Caco-2 (cell line): Measurements from ENCODE around the gene LDLRAD4. TPM values are rescaled to one million over a fixed set of nuclear protein-coding genes. Genes with fewer than 3 reads are reported as not detected.

Experiments
- BruUV-seq: library from RNA; stranded (reverse); fragments of 400-500 nt; replicated peaks from 2 replicates; lab custom pipeline; 2021; lab: Mats Ljungman, UMichigan
- CTCF ChIA-PET: fragments of 300-600 bp; sonication (Branson Sonifier 250); formaldehyde crosslinking; loops from one replicate; lab custom pipeline; 2022; ENCODE audit warnings: antibody characterized with exemption; lab: Charles Lee
- POLR2A ChIA-PET: fragments of 300-600 bp; sonication (Branson Sonifier 250); formaldehyde crosslinking; loops from one replicate; lab custom pipeline; 2022; ENCODE audit warnings: antibody characterized with exemption; lab: Charles Lee
- DNase-seq, 2 experiments: peaks; one replicate each; pipeline versions ENCODE4 v3.0.0 to v3.0.0-alpha.2; 2020 to 2022
- H3K27me3 ChIP-seq: replicated peaks from 2 replicates; pipeline ENCODE4 v1.6.0; 2011; ENCODE audit warnings: low read length; ENCODE audit not compliant: control insufficient read depth, insufficient read depth
- H3K36me3 ChIP-seq: 2 replicates; pipeline ENCODE4 v1.5.1; 2011; ENCODE audit warnings: low read length; ENCODE audit not compliant: control insufficient read depth, insufficient read depth
- H3K4me1 ChIP-seq: fragments of 250-450 bp; sonication (Bioruptor Pico); 2 replicates; pipeline ENCODE4 v1.5.1; 2020; ENCODE audit warnings: mild to moderate bottlenecking
- H3K4me3 ChIP-seq: 2 replicates; pipeline ENCODE4 v1.5.1; 2011; ENCODE audit warnings: low read depth, mild to moderate bottlenecking, control low read depth, low read length
- H3K9me3 ChIP-seq: fragments of 250-450 bp; sonication (Bioruptor Pico); 2 replicates; pipeline ENCODE4 v1.5.1; 2020; ENCODE audit warnings: mild to moderate bottlenecking, moderate library complexity
- H3K27ac Mint-ChIP-seq: one replicate; pipeline ENCODE4 v1.8.0; 2022; ENCODE audit warnings: mixed read lengths; ENCODE audit not compliant: unreplicated experiment
- H3K27me3 Mint-ChIP-seq: one replicate; pipeline ENCODE4 v1.8.0; 2022; ENCODE audit warnings: mixed read lengths; ENCODE audit not compliant: insufficient read depth, unreplicated experiment
- H3K36me3 Mint-ChIP-seq: one replicate; pipeline ENCODE4 v1.8.0; 2022; ENCODE audit warnings: mild to moderate bottlenecking, mixed read lengths; ENCODE audit not compliant: insufficient read depth, unreplicated experiment
- H3K4me1 Mint-ChIP-seq: one replicate; pipeline ENCODE4 v1.8.0; 2022; ENCODE audit warnings: low read depth, mixed read lengths; ENCODE audit not compliant: unreplicated experiment
- H3K4me3 Mint-ChIP-seq: one replicate; pipeline ENCODE4 v1.8.0; 2022; ENCODE audit warnings: mild to moderate bottlenecking, moderate library complexity, mixed read lengths; ENCODE audit not compliant: unreplicated experiment
- H3K9me3 Mint-ChIP-seq: one replicate; pipeline ENCODE4 v1.8.0; 2022; ENCODE audit warnings: mixed read lengths; ENCODE audit not compliant: unreplicated experiment
- CTCF ChIP-seq, 2 experiments: fragments of 200-600 bp in 1 of 2; IDR thresholded peaks; 1 replicate in 1 of 2; 2 replicates in 1 of 2; pipeline versions ENCODE4 v1.5.1 to v1.8.0; 2011 to 2022; ENCODE audit warnings: antibody characterized with exemption in 1 of 2, control low read depth in 1 of 2, inconsistent platforms in 1 of 2, low read depth in 1 of 2, low read length in 1 of 2, mild to moderate bottlenecking in 1 of 2, moderate library complexity in 1 of 2; ENCODE audit not compliant: insufficient read depth in 1 of 2, severe bottlenecking in 1 of 2, unreplicated experiment in 1 of 2
- intact Hi-C: fragments of 100-400 bp; cut with micrococcal nuclease; formaldehyde crosslinking; loops from one replicate; pipeline ENCODE4 v1.10.0; 2022; ENCODE audit not compliant: unreplicated experiment
- total RNA-seq: library from RNA; stranded (reverse); gene quantifications from 2 replicates; pipeline ENCODE4 v1.2.3, GENCODE V29; 2022

Gene LDLRAD4
- total RNA-seq, 1 experiment from 2014 or later, result 1.2 TPM

DNA sequence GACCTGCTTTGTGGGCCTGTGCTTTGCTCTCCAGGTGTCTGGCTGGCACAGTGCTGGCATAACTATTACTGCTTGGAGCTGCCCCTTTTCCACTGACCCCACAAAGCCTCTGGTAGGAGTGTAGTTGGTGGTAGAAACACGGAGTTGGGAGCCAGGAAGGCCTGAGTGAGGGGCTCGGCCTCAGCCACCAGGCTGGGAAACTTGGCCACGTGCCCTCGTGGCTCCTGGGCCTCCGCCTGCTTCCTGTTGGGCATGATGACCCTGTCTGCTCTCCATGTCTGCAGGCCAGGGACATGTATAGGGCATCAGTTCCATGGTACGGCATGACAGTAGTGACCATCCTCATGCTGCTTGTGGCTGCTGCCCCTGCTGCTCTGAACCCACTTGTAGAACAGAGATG, 266.6 kb downstream of the LDLRAD4 start:
- CTCF ChIA-PET, result no interaction called here
- no peaks in the 10 kb centered on the region for H3K36me3 Mint-ChIP-seq
- BruUV-seq, result no TSS peak
- no peak for DNase-seq
- H3K4me3 Mint-ChIP-seq, result no peak overlapping the region
- Histone ChIP-seq H3K4me1 (no peaks in the 10 kb centered on the region), H3K4me3 (no peak overlapping the region), H3K27me3 (no peaks in the 10 kb centered on the region), H3K9me3 (no peaks in the 10 kb centered on the region), H3K36me3 (no peaks in the 10 kb centered on the region)
- no peaks in the 10 kb centered on the region for H3K9me3 Mint-ChIP-seq
- no peak overlapping the region for H3K27ac Mint-ChIP-seq
- intact Hi-C loops, result no loop called here
- TF ChIP-seq CTCF (IDR thresholded peaks at IDR 0.05; ENCODE audit: insufficient read depth in 1 of 2, low read depth in 1 of 2, low read length in 1 of 2, severe bottlenecking in 1 of 2, unreplicated experiment in 1 of 2), result no peak
- peaks cover 9% of the 10 kb centered on the region for H3K27me3 Mint-ChIP-seq
- POLR2A ChIA-PET, result no interaction called here
- H3K4me1 Mint-ChIP-seq, result no peaks in the 10 kb centered on the region

GRCh38 chr18:13485604-13486003, 267.0 kb downstream of the LDLRAD4 start:
- BruUV-seq, result no TSS peak

GRCh38 chr18:13486284-13486683, 267.7 kb downstream of the LDLRAD4 start:
- Mint-ChIP-seq H3K4me3 (no peak overlapping the region), H3K36me3 (no peaks in the 10 kb centered on the region), H3K9me3 (no peaks in the 10 kb centered on the region), H3K4me1 (no peaks in the 10 kb centered on the region), H3K27ac (no peak overlapping the region), H3K27me3 (peaks cover 11% of the 10 kb centered on the region)
- no peak overlapping the region for H3K4me3 ChIP-seq
- intact Hi-C loops, result no loop called here
- H3K9me3 ChIP-seq, result no peaks in the 10 kb centered on the region
- no peak for DNase-seq
- no peaks in the 10 kb centered on the region for H3K27me3 ChIP-seq
- H3K4me1 ChIP-seq, result no peaks in the 10 kb centered on the region
- ChIA-PET POLR2A (no interaction called here), CTCF (no interaction called here)
- H3K36me3 ChIP-seq, result no peaks in the 10 kb centered on the region
- BruUV-seq, result no TSS peak
- TF ChIP-seq CTCF (IDR thresholded peaks at IDR 0.05; ENCODE audit: insufficient read depth in 1 of 2, low read depth in 1 of 2, low read length in 1 of 2, severe bottlenecking in 1 of 2, unreplicated experiment in 1 of 2), result no peak

More at GRCh38 chr18:13485604-13486003, 267.0 kb downstream of the LDLRAD4 start:
- Mint-ChIP-seq H3K36me3 (no peaks in the 10 kb centered on the region), H3K27me3 (peaks cover 7% of the 10 kb centered on the region), H3K27ac (no peak overlapping the region), H3K4me1 (no peaks in the 10 kb centered on the region), H3K4me3 (no peak overlapping the region), H3K9me3 (no peaks in the 10 kb centered on the region)
- TF ChIP-seq CTCF (IDR thresholded peaks at IDR 0.05; ENCODE audit: insufficient read depth in 1 of 2, low read depth in 1 of 2, low read length in 1 of 2, severe bottlenecking in 1 of 2, unreplicated experiment in 1 of 2), result no peak
- no peaks in the 10 kb centered on the region for H3K36me3 ChIP-seq
- no peak for DNase-seq
- H3K27me3 ChIP-seq, result no peaks in the 10 kb centered on the region
- no peaks in the 10 kb centered on the region for H3K4me1 ChIP-seq
- H3K9me3 ChIP-seq, result no peaks in the 10 kb centered on the region
- no peak overlapping the region for H3K4me3 ChIP-seq
- CTCF ChIA-PET, result no interaction called here
- POLR2A ChIA-PET, result no interaction called here
- intact Hi-C loops, result no loop called here
